ENCODE data around the gene IFI16.
"Not testable (repeated sequence)": the region's sequence is repeated elsewhere in the genome, so short reads cannot be mapped to it uniquely, and the experiment has no call there.

IFI16 gene

DNA sequence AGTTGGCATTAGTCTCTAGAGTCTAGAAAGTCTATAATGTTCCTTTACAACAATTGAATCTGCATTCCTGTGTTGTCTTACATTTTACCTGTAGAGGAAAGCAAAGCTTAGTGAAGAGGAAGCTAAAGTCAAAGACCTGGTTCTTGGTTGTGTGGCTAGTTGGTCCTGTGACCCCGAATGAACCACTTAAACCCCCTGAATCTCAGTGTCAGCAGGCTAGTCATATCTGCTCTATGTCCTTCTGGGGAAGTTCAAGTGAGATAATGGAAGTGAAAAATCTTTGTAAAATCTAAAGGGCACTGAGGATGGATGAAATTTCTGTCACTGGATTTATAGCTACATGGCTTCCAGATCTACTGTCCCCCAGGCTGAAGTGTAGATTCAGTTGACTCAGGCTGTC lies 90.9 kb downstream of the IFI16 start:
- DNase-seq (ENCODE audit: low read depth): no peak

DNA sequence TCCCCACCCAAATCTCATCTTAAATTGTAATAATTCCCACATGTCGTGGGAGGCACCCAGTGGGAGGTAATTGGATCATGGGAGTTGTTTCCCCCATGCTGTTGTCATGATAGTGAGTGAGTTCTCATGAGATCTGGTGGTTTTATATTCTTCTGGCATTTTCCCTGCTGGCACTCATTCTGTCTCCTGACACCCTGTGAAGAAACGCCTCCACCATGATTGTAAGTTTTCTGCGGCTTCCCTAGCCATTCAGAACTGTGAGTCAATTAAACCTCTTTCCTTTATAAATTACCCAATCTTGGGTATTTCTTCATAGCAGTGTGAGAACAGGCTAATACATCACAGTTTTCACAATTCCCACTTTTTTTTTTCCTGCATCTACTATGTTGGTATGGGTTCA lies 93.3 kb downstream of the IFI16 start:
- not testable (repeated sequence) for DNase-seq (ENCODE audit: low read depth)
